GM18520 (cell line): ENCODE measurements around the gene MVD.

Experiments
- ATAC-seq: cut with Tn5 transposase; IDR thresholded peaks from one replicate; pipeline ENCODE4 v1.9.1; 2021; ENCODE audit not compliant: unreplicated experiment

The MVD gene

GRCh38 chr16:88662843-88663606 is at the start of gene MVD:
TSS of gene MVD (minus strand) at chr16:88663091. CDS start at chr16:88663080, 11 bp downstream.
- ATAC-seq: peak; percentile 93

GRCh38 chr16:88712362-88712979 is 49.6 kb upstream of the MVD start:
- no peak for ATAC-seq

GRCh38 chr16:88711750-88712340 is 49.0 kb upstream of the MVD start:
- no peak for ATAC-seq

- no peak for ATAC-seq
Observed at GRCh38 chr16:88710556-88710955, 47.7 kb upstream of the MVD start.

GRCh38 chr16:88706965-88707826 is 44.3 kb upstream of the MVD start:
- ATAC-seq: no peak

GRCh38 chr16:88706229-88706964 is 43.5 kb upstream of the MVD start, which contains the start of the genes CTU2 and RNF166:
TSS of gene CTU2 (plus strand) at chr16:88706503. CDS start at chr16:88706531, 28 bp downstream.
TSS of gene RNF166 (minus strand) at chr16:88706408. CDS start at chr16:88706325, 83 bp downstream.
- peak; percentile 57 for ATAC-seq

GRCh38 chr16:88705801-88706228 is 42.9 kb upstream of the MVD start:
- peak; percentile 16 for ATAC-seq

- ATAC-seq: no peak
Observed at GRCh38 chr16:88705076-88705684, 42.3 kb upstream of the MVD start.

GRCh38 chr16:88703486-88704309 is 40.8 kb upstream of the MVD start:
- no peak for ATAC-seq

GRCh38 chr16:88702371-88703210 is 39.7 kb upstream of the MVD start:
- no peak for ATAC-seq

- ATAC-seq: no peak
Observed at GRCh38 chr16:88701581-88702370, 38.9 kb upstream of the MVD start.

- peak; percentile 43 for ATAC-seq
Observed at GRCh38 chr16:88700636-88701482, 38.0 kb upstream of the MVD start.

- ATAC-seq: no peak
Observed at GRCh38 chr16:88700322-88700635, 37.4 kb upstream of the MVD start.

GRCh38 chr16:88699180-88699579 is 36.3 kb upstream of the MVD start:
- no peak for ATAC-seq

GRCh38 chr16:88698646-88699045 is 35.8 kb upstream of the MVD start:
- no peak for ATAC-seq

- no peak for ATAC-seq
Observed at GRCh38 chr16:88697831-88698615, 35.1 kb upstream of the MVD start.
